Body of pancreas (tissue), 4 donors: ENCODE results near the gene ZNF862. TPM values are rescaled to one million over a fixed set of nuclear protein-coding genes. Genes with fewer than 3 reads are reported as not detected.

ENCODE experiments used
- ATAC-seq: fragments of 150-250 bp; one replicate; pipeline ENCODE4 v1.9.1; 2016
- DNase-seq, 4 donors: peaks; one replicate each; pipeline ENCODE4 v3.0.0-alpha.2; 2019
- H3K27ac ChIP-seq, 4 donors: fragments of 200-600 bp; sonication (generic); 1 replicate in 3 of 4; 2 replicates in 1 of 4; pipeline versions ENCODE4 v1.5.1 to v1.6.1; 2016 to 2019; ENCODE audit warnings: mild to moderate bottlenecking in 1 of 4, mixed read lengths in 1 of 4, moderate library complexity in 1 of 4
- H3K27me3 ChIP-seq, 2 donors: fragments of 200-600 bp; sonication (generic); one replicate each; pipeline ENCODE4 v1.6.0; 2016; ENCODE audit warnings: mild to moderate bottlenecking in 1 of 2
- H3K36me3 ChIP-seq, 2 donors: fragments of 200-600 bp; sonication (generic); replicated peaks in 1 of 2; 2 replicates each; pipeline ENCODE4 v1.5.1; 2016; ENCODE audit warnings: low read depth in 2 of 2; ENCODE audit not compliant: insufficient read depth in 1 of 2
- H3K4me1 ChIP-seq: fragments of 200-600 bp; sonication (generic); one replicate; pipeline ENCODE4 v1.6.0; 2016
- H3K4me3 ChIP-seq, 2 donors: fragments of 200-600 bp; sonication (generic); 1 replicate in 1 of 2; 2 replicates in 1 of 2; pipeline ENCODE4 v1.5.1; 2016 to 2019
- H3K9me3 ChIP-seq, 3 donors: fragments of 200-600 bp; sonication (generic); 1 replicate in 2 of 3; 2 replicates in 1 of 3; pipeline ENCODE4 v1.5.1; 2016
- CTCF ChIP-seq, 7 experiments: fragments of 450-650 bp in 4 of 7; fragments of 200-600 bp in 3 of 7; sonication (generic) in 3 of 7; IDR thresholded peaks; one replicate each; pipeline ENCODE4 v1.5.1; 2016 to 2019; ENCODE audit warnings: antibody characterized with exemption in 7 of 7
- POLR2A ChIP-seq, 3 donors: fragments of 450-650 bp; IDR thresholded peaks; one replicate each; pipeline ENCODE4 v1.6.1; 2016; ENCODE audit warnings: antibody characterized with exemption in 3 of 3, mild to moderate bottlenecking in 2 of 3
- WGBS, 2 donors: methylation state at CpG; one replicate each; pipeline ENCODE4 v1.1.5; 2017; 5-methylcytosine and 5-hydroxymethylcytosine counted together
- intact Hi-C: fragments of 100-400 bp; cut with DNase I; formaldehyde crosslinking; loops from one replicate; pipeline ENCODE4 v1.15.1; 2023
- total RNA-seq, 2 donors: library from RNA; depleted of rRNA; stranded (reverse); fragments of >200 nt; gene quantifications; one replicate each; pipeline ENCODE4 v1.1.0, GENCODE V29; 2016

ZNF862 gene
- total RNA-seq, 2 donors from 2014 or later = 10.9 to 18.8 TPM

GRCh38 chr7:149869291-149869650 lies 31.1 kb downstream of the ZNF862 start:
- intact Hi-C loops = no loop called here
- TF ChIP-seq CTCF (IDR thresholded peaks at IDR 0.05) (no peak), POLR2A (IDR thresholded peaks at IDR 0.05) (no peak)
- no peaks in the 10 kb centered on the region for H3K36me3 ChIP-seq
- ATAC-seq (no peak), DNase-seq (no peak)
- H3K27ac ChIP-seq = no peak overlapping the region
- 84 to 85% methylated on average over 5 of the region's 5 CpGs for WGBS, 2 donors
- no peaks in the 10 kb centered on the region for H3K9me3 ChIP-seq
- peaks cover 16% of the 10 kb centered on the region for H3K4me1 ChIP-seq
- no peak overlapping the region for H3K4me3 ChIP-seq
- no peaks in the 10 kb centered on the region for H3K27me3 ChIP-seq

DNA sequence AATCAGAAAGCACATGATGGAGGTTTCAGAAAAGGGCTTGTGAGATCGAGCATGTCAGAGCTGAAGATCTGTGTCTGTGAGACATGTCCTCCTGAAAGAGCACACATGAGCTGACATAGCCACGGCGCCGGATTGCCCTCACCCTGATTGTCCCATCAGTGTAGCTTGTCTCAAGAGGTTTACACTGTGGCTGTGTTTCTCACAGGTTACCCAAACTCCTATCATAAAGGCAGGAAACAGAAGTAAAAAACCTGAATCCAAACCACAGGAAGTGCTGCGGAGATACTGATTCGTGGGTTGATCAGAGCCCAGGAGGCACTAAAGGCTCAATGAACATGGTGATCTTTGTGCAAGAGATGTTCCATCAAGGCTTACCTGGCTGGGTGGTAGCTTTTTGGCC lies 31.7 kb downstream of the ZNF862 start:
- intact Hi-C loops = no loop called here

GRCh38 chr7:149870274-149870673 lies 32.1 kb downstream of the ZNF862 start:
- Histone ChIP-seq H3K36me3 (no peaks in the 10 kb centered on the region), H3K9me3 (no peaks in the 10 kb centered on the region), H3K27ac (no peak overlapping the region), H3K4me1 (peaks cover 19% of the 10 kb centered on the region), H3K4me3 (no peak overlapping the region), H3K27me3 (no peaks in the 10 kb centered on the region)
- no peak for TF ChIP-seq CTCF (IDR thresholded peaks at IDR 0.05)
- TF ChIP-seq POLR2A (IDR thresholded peaks at IDR 0.05) = no peak
- intact Hi-C loops = no loop called here
- no peak for ATAC-seq
- 87 to 93% methylated on average over 3 of the region's 3 CpGs for WGBS, 2 donors
- DNase-seq = no peak

More for the DNA sequence above, 31.7 kb downstream of the ZNF862 start:
- H3K4me3 ChIP-seq = no peak overlapping the region
- no peaks in the 10 kb centered on the region for H3K9me3 ChIP-seq
- WGBS, 2 donors = 63 to 73% methylated on average over 6 of the region's 6 CpGs
- no peak overlapping the region for H3K27ac ChIP-seq
- DNase-seq (no peak), ATAC-seq (no peak)
- no peak for TF ChIP-seq CTCF (IDR thresholded peaks at IDR 0.05)
- TF ChIP-seq POLR2A (IDR thresholded peaks at IDR 0.05) = no peak
- H3K4me1 ChIP-seq = peaks cover 19% of the 10 kb centered on the region
- no peaks in the 10 kb centered on the region for H3K36me3 ChIP-seq
- H3K27me3 ChIP-seq = no peaks in the 10 kb centered on the region

- intact Hi-C loops = no loop called here
- no peak for TF ChIP-seq POLR2A (IDR thresholded peaks at IDR 0.05)
- H3K4me1 ChIP-seq = peaks cover 19% of the 10 kb centered on the region
- ATAC-seq (no peak), DNase-seq (no peak)
- no peaks in the 10 kb centered on the region for H3K36me3 ChIP-seq
- H3K27me3 ChIP-seq = no peaks in the 10 kb centered on the region
- no peak overlapping the region for H3K27ac ChIP-seq
- 90% methylated on average over 6 to 12 of the region's 12 CpGs for WGBS, 2 donors
- no peak overlapping the region for H3K4me3 ChIP-seq
- H3K9me3 ChIP-seq = no peaks in the 10 kb centered on the region
Measured at GRCh38 chr7:149870701-149871483, 32.7 kb downstream of the ZNF862 start.

- Histone ChIP-seq H3K36me3 (no peaks in the 10 kb centered on the region), H3K4me3 (no peak overlapping the region), H3K27ac (no peak overlapping the region), H3K9me3 (no peaks in the 10 kb centered on the region), H3K4me1 (peaks cover 19% of the 10 kb centered on the region), H3K27me3 (no peaks in the 10 kb centered on the region)
- ATAC-seq = no peak
- intact Hi-C loops = no loop called here
- TF ChIP-seq CTCF (IDR thresholded peaks at IDR 0.05) (no peak), POLR2A (IDR thresholded peaks at IDR 0.05) (no peak)
- no peak for DNase-seq
- 100% methylated on average over 1 of the region's 1 CpG for WGBS, 2 donors
Measured at GRCh38 chr7:149871576-149871975, 33.4 kb downstream of the ZNF862 start.
